SH-SY5Y (cell line): ENCODE measurements around the gene FGF2.

Experiments
- GATA2 ChIP-seq: IDR thresholded peaks from 2 replicates; pipeline ENCODE4 v1.6.1; 2011; ENCODE audit warnings: mild to moderate bottlenecking, low read depth, low read length
- GATA3 ChIP-seq: IDR thresholded peaks from 2 replicates; pipeline ENCODE4 v1.6.1; 2011; ENCODE audit warnings: low read depth, mild to moderate bottlenecking, low read length, moderate library complexity

- TF ChIP-seq GATA3 (no peak), GATA2 (no peak)
Observed at GRCh38 chr4:122842392-122842791, 15.8 kb downstream of the FGF2 start.
